Mesendoderm (in vitro differentiated cells): ENCODE results near the gene URI1.
A peak's percentile ranks its signal among the peaks of the same experiment; 100 is the strongest.

Experiments used
- DNase-seq: peaks from one replicate; pipeline ENCODE4 v3.0.0; 2013
- H2AK5ac ChIP-seq: 2 replicates; pipeline ENCODE4 v1.6.1; 2013; ENCODE audit warnings: low read length, inconsistent platforms
- H2BK120ac ChIP-seq: 2 replicates; pipeline ENCODE4 v1.6.1; 2013; ENCODE audit warnings: low read depth, mild to moderate bottlenecking, low read length, moderate library complexity, mixed read lengths
- H2BK15ac ChIP-seq: replicated peaks from 2 replicates; pipeline ENCODE4 v1.6.1; 2013; ENCODE audit warnings: low read depth, mild to moderate bottlenecking, moderate library complexity
- H2BK5ac ChIP-seq: 2 replicates; pipeline ENCODE4 v1.6.1; 2013; ENCODE audit warnings: low read length, inconsistent platforms
- H3K18ac ChIP-seq: 2 replicates; pipeline ENCODE4 v1.6.1; 2013; ENCODE audit warnings: mild to moderate bottlenecking, low read length, mixed read lengths
- H3K23ac ChIP-seq: one replicate; pipeline ENCODE4 v1.6.1; 2013; ENCODE audit warnings: low read length
- H3K27ac ChIP-seq: 2 replicates; pipeline ENCODE4 v1.5.1; 2013; ENCODE audit warnings: low read depth, mild to moderate bottlenecking, inconsistent platforms, low read length, moderate library complexity
- H3K27me3 ChIP-seq: 2 replicates; pipeline ENCODE4 v1.6.1; 2013; ENCODE audit warnings: low read length, control low read depth, mild to moderate bottlenecking, inconsistent platforms; ENCODE audit not compliant: insufficient read depth, poor library complexity
- H3K36me3 ChIP-seq: 2 replicates; pipeline ENCODE4 v1.6.1; 2013; ENCODE audit warnings: low read length, inconsistent platforms; ENCODE audit not compliant: control insufficient read depth, insufficient read depth
- H3K4ac ChIP-seq: one replicate; pipeline ENCODE4 v1.6.1; 2013; ENCODE audit warnings: low read depth, mild to moderate bottlenecking, low read length, moderate library complexity
- H3K4me1 ChIP-seq: 2 replicates; pipeline ENCODE4 v1.6.1; 2013; ENCODE audit warnings: low read depth, low read length, inconsistent platforms; ENCODE audit not compliant: control insufficient read depth
- H3K4me2 ChIP-seq: 2 replicates; pipeline ENCODE4 v1.6.1; 2013; ENCODE audit warnings: low read length
- H3K4me3 ChIP-seq: 2 replicates; pipeline ENCODE4 v1.5.1; 2013; ENCODE audit warnings: mild to moderate bottlenecking, low read length
- H3K56ac ChIP-seq: one replicate; pipeline ENCODE4 v1.6.1; 2013; ENCODE audit warnings: low read length
- H3K79me1 ChIP-seq: 2 replicates; pipeline ENCODE4 v1.6.1; 2013; ENCODE audit warnings: low read length, inconsistent platforms
- H3K79me2 ChIP-seq: 2 replicates; pipeline ENCODE4 v1.6.1; 2013; ENCODE audit warnings: mild to moderate bottlenecking, low read length; ENCODE audit not compliant: control insufficient read depth, insufficient read depth
- H3K9ac ChIP-seq: 2 replicates; pipeline ENCODE4 v1.6.1; 2013; ENCODE audit warnings: low read length, inconsistent platforms
- H4K5ac ChIP-seq: one replicate; pipeline ENCODE4 v1.6.1; 2013; ENCODE audit warnings: low read length
- H4K8ac ChIP-seq: one replicate; pipeline ENCODE4 v1.6.1; 2013; ENCODE audit warnings: low read depth, mild to moderate bottlenecking, control low read depth, low read length, moderate library complexity
- WGBS: extraction: QIAGEN DNeasy Blood & Tissue Kit; methylation state at CpG from one replicate; pipeline ENCODE4 v1.1.7; 2013; ENCODE audit warnings: low lambda C conversion rate, missing lambda C conversion rate; ENCODE audit not compliant: insufficient coverage; ENCODE audit errors: extremely low coverage; 5-methylcytosine and 5-hydroxymethylcytosine counted together

URI1 gene

DNA sequence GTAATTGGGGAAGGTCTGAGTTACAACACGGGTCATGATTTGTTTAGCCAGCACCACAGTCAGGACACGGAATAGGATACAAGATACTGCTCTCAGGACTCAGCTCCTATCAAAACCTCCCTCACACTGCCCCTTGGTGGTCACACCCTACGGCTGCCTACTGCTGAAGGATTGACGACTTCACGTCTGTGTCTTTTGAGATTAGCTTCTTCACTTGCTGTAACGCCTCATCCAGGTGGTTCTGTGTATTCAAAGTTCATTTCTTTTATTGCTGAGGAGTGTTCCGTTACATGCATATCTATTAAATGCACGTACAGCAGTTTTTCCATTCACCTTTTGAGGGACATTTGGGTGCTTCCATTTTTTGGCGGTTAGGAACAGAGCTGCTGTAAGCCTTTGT, 46.3 kb downstream of the URI1 start:
- H3K23ac ChIP-seq: no peak overlapping the region
- no peak overlapping the region for H3K56ac ChIP-seq
- H2BK120ac ChIP-seq: no peak overlapping the region
- H3K4me2 ChIP-seq: no peak overlapping the region
- peaks cover 1% of the 10 kb centered on the region for H3K79me1 ChIP-seq
- no peaks in the 10 kb centered on the region for H3K27me3 ChIP-seq
- no peak overlapping the region for H3K4ac ChIP-seq
- peaks cover 3% of the 10 kb centered on the region for H3K79me2 ChIP-seq
- peak; percentile 82 for DNase-seq
- no CpG with 5 or more reads among the region's 9 CpGs for WGBS
- no peak overlapping the region for H4K8ac ChIP-seq
- H4K5ac ChIP-seq: no peak overlapping the region
- no peaks in the 10 kb centered on the region for H3K4me1 ChIP-seq
- no peak overlapping the region for H3K9ac ChIP-seq
- H3K27ac ChIP-seq: no peak overlapping the region
- H3K36me3 ChIP-seq: no peaks in the 10 kb centered on the region
- no peak overlapping the region for H3K4me3 ChIP-seq
- no peak overlapping the region for H2BK15ac ChIP-seq
- no peak overlapping the region for H2AK5ac ChIP-seq
- H2BK5ac ChIP-seq: no peak overlapping the region
- H3K18ac ChIP-seq: no peak overlapping the region

DNA sequence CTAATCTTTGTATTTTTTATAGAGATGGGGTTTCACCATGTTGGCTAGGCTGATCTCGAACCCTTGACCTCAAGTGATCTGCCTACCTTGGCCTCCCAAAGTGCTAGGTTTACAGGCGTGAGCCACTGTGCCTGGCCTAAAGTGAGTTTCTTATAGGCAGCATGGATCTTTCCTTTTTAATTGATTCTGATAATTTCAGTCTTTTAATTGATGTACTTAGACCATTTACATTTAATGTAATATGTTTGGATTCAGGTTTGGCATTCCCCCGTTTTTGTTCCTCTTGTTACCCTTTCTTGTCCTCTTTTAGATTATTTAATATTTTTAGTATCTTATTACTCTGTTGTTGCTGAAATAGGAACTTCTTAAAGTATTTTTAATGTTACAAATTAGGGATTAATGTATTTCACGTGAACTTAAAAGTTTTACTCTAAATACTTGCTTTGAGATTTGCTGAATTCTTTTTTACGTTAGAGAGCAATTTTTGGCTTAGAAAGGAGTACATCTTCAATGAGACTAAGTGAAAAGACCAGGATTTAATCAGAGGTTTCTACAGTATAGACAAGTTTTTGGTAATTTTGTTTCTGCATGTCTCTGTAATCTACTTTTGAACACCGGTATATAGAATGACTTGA, 50.3 kb downstream of the URI1 start:
- Histone ChIP-seq H3K79me2 (peaks cover 7% of the 10 kb centered on the region), H2AK5ac (no peak overlapping the region), H3K4me1 (no peaks in the 10 kb centered on the region), H3K79me1 (peaks cover 4% of the 10 kb centered on the region), H3K4me3 (no peak overlapping the region), H3K36me3 (no peaks in the 10 kb centered on the region), H3K27me3 (no peaks in the 10 kb centered on the region), H2BK120ac (no peak overlapping the region), H3K27ac (no peak overlapping the region), H3K4me2 (no peak overlapping the region), H2BK15ac (no peak overlapping the region), H3K9ac (no peak overlapping the region), H3K23ac (no peak overlapping the region), H3K18ac (no peak overlapping the region), H3K4ac (no peak overlapping the region), H4K8ac (no peak overlapping the region), H4K5ac (no peak overlapping the region), H2BK5ac (no peak overlapping the region), H3K56ac (no peak overlapping the region)
- DNase-seq: no peak
- WGBS: no CpG with 5 or more reads among the region's 6 CpGs

GRCh38 chr19:29999490-29999889, 57.5 kb downstream of the URI1 start:
- no peak for DNase-seq
- H3K4ac ChIP-seq: no peak overlapping the region
- no peak overlapping the region for H3K9ac ChIP-seq
- no peak overlapping the region for H3K4me3 ChIP-seq
- H2AK5ac ChIP-seq: no peak overlapping the region
- no peaks in the 10 kb centered on the region for H3K79me2 ChIP-seq
- no peak overlapping the region for H3K18ac ChIP-seq
- WGBS: no CpG with 5 or more reads among the region's 3 CpGs
- H4K5ac ChIP-seq: no peak overlapping the region
- H2BK15ac ChIP-seq: no peak overlapping the region
- H3K36me3 ChIP-seq: no peaks in the 10 kb centered on the region
- no peak overlapping the region for H3K56ac ChIP-seq
- H2BK5ac ChIP-seq: no peak overlapping the region
- no peaks in the 10 kb centered on the region for H3K27me3 ChIP-seq
- no peak overlapping the region for H2BK120ac ChIP-seq
- H3K27ac ChIP-seq: no peak overlapping the region
- H3K4me2 ChIP-seq: no peak overlapping the region
- no peak overlapping the region for H4K8ac ChIP-seq
- H3K23ac ChIP-seq: no peak overlapping the region
- peaks cover 2% of the 10 kb centered on the region for H3K79me1 ChIP-seq
- no peaks in the 10 kb centered on the region for H3K4me1 ChIP-seq

DNA sequence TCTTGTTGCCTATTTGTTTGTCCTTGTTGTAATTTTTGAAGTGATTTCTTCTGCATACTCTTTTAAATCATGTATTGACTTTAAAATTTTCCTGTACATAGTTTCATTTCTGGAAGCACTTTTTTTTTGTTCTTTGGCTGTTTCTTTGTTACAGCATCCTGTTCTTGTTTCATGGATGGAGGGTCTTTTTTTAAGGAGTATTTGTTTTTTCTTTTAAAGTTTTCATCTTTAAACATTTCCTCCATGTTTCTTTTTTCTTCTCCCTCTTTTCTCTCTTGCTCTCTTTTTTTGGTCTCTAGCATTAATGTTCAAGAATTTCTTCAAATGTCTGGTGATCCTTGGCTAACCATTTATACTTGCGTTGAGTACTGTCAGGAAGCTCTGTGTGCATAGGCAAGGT, 58.8 kb downstream of the URI1 start:
- no peak overlapping the region for H2BK120ac ChIP-seq
- H2AK5ac ChIP-seq: no peak overlapping the region
- peaks cover 2% of the 10 kb centered on the region for H3K79me1 ChIP-seq
- WGBS: no CpG with 5 or more reads among the region's 1 CpG
- H2BK15ac ChIP-seq: no peak overlapping the region
- H2BK5ac ChIP-seq: no peak overlapping the region
- H3K79me2 ChIP-seq: no peaks in the 10 kb centered on the region
- H3K4me2 ChIP-seq: no peak overlapping the region
- H3K27me3 ChIP-seq: no peaks in the 10 kb centered on the region
- no peak overlapping the region for H3K56ac ChIP-seq
- H3K27ac ChIP-seq: no peak overlapping the region
- H3K9ac ChIP-seq: no peak overlapping the region
- H4K8ac ChIP-seq: no peak overlapping the region
- no peak overlapping the region for H3K4me3 ChIP-seq
- no peak overlapping the region for H3K4ac ChIP-seq
- no peaks in the 10 kb centered on the region for H3K36me3 ChIP-seq
- H4K5ac ChIP-seq: no peak overlapping the region
- H3K18ac ChIP-seq: no peak overlapping the region
- DNase-seq: no peak
- H3K4me1 ChIP-seq: no peaks in the 10 kb centered on the region
- H3K23ac ChIP-seq: no peak overlapping the region

- H2AK5ac ChIP-seq: no peak overlapping the region
- WGBS: no CpG with 5 or more reads among the region's 3 CpGs
- no peak overlapping the region for H2BK120ac ChIP-seq
- no peak overlapping the region for H2BK5ac ChIP-seq
- H4K5ac ChIP-seq: no peak overlapping the region
- no peaks in the 10 kb centered on the region for H3K27me3 ChIP-seq
- H2BK15ac ChIP-seq: no peak overlapping the region
- H3K27ac ChIP-seq: no peak overlapping the region
- peaks cover 2% of the 10 kb centered on the region for H3K79me1 ChIP-seq
- H3K36me3 ChIP-seq: no peaks in the 10 kb centered on the region
- DNase-seq: no peak
- no peak overlapping the region for H3K56ac ChIP-seq
- H3K79me2 ChIP-seq: no peaks in the 10 kb centered on the region
- no peak overlapping the region for H3K18ac ChIP-seq
- H3K23ac ChIP-seq: no peak overlapping the region
- H3K4ac ChIP-seq: no peak overlapping the region
- H3K4me1 ChIP-seq: no peaks in the 10 kb centered on the region
- H3K4me3 ChIP-seq: no peak overlapping the region
- H3K9ac ChIP-seq: no peak overlapping the region
- no peak overlapping the region for H4K8ac ChIP-seq
- H3K4me2 ChIP-seq: no peak overlapping the region
Observed at GRCh38 chr19:30001301-30001700, 59.3 kb downstream of the URI1 start.

- Histone ChIP-seq H3K27me3 (no peaks in the 10 kb centered on the region), H3K9ac (no peak overlapping the region), H2BK5ac (no peak overlapping the region), H2BK15ac (no peak overlapping the region), H4K8ac (no peak overlapping the region), H3K23ac (no peak overlapping the region), H2BK120ac (no peak overlapping the region), H3K79me1 (peaks cover 2% of the 10 kb centered on the region), H3K4me3 (no peak overlapping the region), H2AK5ac (no peak overlapping the region), H3K4me1 (no peaks in the 10 kb centered on the region), H3K18ac (no peak overlapping the region), H3K4ac (no peak overlapping the region), H3K4me2 (no peak overlapping the region), H3K27ac (no peak overlapping the region), H4K5ac (no peak overlapping the region), H3K56ac (no peak overlapping the region), H3K36me3 (no peaks in the 10 kb centered on the region), H3K79me2 (no peaks in the 10 kb centered on the region)
- WGBS: no CpG with 5 or more reads among the region's 4 CpGs
- DNase-seq: no peak
Observed at GRCh38 chr19:30001791-30002190, 59.8 kb downstream of the URI1 start.
